Middle frontal gyrus (tissue), 1 donor: ENCODE results near the gene IGF1R.

Experiments
- DNase-seq: peaks from one replicate; pipeline ENCODE4 v3.0.0-alpha.2; 2015; ENCODE audit warnings: low spot score; ENCODE audit errors: extremely low spot score

The IGF1R gene

DNA sequence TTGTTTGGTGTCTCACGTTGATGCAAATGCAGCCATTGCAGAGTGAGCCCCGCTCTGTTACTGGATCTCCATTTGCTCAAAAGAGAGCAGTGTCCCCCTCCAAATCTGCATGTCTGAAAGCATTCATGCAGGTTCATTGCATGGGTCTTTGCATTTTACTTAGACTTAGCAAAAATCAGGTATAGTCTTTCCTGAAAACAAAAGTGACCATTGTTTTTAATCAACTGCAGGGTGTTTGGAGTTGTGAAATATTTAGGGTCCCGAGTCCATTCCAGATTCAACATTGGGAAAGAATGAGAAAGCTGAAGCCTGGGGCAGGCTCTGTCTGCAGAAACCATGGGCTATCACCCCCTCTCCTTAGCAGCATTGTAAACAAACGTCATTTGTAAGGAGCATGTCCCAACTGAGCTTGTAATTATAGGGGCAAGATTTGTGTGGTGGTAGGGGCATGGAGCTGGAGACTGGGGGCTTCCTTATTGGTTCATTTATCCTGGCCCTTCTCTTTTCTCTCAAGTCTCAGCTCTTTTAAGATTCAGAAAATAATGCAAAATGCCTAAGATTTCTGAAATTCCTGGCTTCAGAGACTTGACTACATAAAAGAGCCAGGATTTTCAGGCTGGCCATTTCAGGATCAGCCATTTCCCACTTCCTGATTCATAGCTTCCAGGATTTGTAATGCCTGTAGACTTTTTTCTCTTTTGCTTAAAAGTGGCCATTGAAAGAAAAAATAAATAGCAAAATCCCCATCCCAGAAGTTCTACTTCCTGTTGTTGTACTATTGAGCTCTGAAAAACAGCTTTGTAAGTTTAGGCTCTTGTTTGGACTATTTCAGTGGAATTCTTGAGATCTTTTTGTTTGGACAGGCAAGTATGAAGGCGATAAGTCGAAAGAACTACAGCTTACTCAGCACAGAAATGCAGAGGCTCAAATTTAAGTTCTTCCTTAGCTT, 23.0 kb downstream of the IGF1R start:
- DNase-seq: no peak

DNA sequence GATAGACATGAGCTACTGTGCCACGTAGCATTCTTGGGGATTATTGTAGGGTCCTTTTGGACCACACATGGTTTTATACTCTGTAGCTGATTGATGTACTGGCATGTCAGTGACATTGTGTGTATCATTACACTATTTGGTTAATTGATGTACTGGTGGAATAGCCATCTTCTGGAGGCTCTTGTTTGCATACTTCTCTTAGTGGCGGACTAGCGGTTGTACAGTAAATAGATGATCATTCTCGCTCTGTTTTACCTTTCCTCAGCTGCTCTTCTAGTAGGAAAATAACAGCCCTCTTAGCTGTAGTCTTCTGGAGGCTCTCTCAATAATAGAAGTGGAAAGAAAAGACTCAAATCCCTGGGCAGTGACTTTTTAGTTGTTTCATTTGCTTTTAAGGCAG, 24.8 kb downstream of the IGF1R start:
- no peak for DNase-seq

DNA sequence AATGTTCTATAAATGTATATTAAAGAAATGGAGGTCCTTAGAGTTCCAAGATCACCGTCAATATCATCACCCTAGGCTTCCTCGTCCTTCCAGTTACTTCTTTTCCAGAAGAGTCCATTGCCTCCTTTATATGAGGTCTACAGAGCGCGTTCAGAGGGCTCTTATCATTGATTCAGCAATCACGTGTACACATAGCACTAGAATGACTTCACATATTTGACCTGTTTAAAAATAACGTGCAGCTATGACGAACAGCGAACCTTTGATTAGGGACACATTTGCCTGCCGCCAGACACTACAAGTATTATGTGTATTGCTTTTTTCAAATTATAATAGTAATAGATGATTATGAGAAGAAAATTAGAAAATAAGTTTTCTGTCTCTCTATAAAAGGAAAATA, 26.0 kb downstream of the IGF1R start:
- no peak for DNase-seq

DNA sequence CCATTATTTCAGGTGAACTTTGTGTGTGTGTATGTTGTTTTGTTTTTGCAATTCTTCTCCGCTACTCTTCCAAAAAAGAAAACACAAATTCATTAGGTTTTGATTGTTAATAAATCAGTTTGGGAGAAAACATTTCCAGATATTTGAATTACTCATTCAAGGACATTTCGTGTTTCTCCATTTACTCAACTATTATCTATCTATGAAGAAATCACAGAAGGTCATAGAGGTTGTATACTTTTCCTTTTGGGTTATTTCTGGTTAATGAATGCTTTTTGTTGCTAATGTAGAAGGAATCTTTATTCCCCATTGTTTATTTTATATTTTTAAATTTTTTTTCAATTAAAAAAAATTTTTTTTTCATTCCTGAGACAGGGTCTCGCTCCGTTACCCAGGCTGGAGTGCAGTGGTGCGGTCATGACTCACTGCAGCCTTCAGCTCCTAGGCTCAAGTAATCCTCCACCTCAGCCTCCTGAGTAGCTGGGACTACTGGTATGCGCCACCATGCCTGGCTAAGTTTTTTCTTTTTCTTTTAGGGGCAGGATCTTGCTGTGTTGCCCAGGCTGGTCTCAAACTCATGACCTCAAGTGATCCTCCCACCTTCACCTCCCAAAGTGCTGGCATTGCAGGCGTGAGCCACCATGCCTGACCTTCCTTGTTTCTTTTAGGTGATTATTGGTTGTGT, 28.4 kb downstream of the IGF1R start:
- DNase-seq: no peak

DNA sequence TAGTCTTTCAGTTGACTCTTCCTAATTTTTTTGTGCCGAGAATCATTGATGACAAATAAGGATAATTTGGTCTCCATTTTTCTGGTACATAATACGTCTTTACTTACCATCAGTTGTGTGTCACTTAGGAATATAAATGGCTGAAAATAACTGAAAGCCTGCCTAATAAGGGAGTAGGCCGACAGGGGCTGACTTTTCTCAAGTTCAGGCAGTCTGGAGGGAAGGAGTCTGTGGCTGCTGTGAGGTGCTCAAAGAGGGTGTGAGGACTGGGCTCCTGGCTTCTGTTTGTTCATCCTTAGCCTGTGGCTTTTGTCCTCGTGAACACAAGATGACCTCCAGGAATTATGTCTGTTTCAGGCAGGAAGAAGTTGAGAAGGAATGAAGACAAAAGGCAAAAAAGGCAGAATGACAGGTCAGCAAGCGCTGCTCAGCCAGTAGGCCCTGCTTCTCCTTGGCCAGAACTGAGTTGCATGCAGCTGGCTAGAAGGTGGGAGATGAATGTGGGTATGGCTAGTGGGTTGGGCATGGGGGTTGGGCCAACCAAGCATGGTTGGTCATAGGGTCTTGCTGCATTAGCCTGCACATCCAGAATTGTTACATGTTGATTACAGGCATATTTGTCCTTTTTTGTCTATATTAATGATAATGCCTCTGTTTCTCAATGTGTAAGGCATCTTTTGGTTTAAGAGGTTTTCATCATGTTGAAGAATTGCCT, 29.2 kb downstream of the IGF1R start:
- no peak for DNase-seq

DNA sequence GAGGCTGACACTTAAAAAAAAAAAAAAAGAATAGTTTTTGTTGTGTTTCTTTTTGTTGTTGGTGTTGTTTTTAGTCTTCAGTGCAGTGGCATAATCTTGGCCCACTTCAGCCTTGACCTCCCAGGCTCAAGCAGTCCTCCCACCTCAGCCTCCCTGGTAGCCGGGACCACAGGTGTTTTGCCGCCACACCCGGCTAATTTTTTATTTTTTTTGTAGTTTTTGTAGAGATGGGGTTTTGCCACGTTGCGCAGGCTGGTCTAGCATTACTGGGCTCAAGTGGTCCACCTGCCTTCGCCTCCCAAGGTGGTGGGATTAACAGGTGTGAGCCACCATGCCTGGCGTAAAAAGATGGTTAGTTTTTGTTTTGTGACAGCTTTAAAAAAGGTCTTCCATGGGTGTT, 30.1 kb downstream of the IGF1R start:
- DNase-seq: no peak

DNA sequence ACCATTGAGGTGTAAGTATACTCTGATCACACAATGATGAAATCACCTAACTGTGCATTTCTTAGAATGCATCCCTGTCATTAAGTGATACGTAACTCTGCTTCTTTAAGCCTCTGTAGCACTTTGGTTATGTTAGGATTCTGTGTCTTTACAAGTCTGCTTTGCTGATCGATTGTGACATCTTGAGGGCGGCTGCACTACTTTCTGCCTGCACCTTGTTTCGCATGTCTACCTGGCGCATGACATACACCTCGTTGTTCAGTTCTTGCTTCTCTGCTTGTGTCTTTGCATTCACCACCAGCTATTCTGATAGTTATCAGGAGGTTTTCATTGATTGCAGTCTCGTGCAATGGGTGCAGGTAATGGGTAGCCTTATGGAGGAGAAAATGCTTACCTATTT, 32.7 kb downstream of the IGF1R start:
- DNase-seq: no peak

DNA sequence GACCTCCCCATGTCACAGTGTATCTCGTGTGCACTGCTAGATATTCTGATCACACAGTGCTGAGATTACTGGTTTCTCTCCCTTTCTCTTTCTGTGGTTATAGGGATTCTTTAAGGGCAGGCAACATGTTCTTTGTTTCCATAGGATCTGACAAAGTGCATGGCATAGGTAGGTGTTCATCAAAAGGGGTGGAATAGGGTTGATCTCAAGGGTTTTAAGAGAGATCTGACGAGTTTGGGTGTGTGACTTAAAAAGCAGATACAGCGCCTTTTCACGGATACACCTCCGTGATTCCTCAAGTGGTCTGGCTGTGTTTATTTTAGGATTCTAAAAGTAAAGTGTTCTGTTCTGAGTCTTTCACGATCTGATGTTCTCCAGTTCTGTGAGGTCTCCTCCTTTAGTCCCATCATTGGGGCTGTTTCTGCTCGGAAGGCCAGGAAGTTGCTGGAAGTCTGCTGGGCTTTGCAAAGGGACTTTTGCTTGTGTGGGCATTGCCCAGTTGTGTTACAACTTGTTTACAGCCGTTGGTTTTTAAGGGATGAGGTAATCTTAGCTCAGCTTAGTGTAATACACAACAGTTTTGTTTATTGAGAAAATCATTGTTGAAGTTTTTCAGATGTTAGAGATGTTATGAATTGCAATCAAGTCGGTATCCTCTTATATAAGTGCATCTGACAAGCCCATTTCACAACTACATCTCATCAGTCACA, 34.8 kb downstream of the IGF1R start:
- no peak for DNase-seq

DNA sequence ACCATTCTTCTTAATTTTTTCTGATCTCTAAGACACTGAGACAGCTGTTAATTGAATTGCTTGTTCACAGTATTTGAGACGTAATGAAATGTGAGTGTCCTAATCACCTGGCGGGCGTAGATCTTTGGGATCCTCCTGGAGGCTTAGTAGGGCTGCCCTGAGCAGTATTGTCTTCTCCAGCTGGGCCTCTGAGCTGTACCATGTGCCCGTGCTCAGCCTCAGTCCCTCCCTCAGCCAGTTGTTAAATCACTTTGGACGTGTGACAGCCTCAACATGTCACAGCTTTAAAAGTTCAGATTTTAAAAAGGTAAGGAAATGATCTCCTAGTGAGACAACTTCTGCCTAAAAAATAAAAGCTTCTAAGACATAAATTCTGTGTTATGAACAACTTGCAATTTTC, 35.5 kb downstream of the IGF1R start:
- DNase-seq: no peak

DNA sequence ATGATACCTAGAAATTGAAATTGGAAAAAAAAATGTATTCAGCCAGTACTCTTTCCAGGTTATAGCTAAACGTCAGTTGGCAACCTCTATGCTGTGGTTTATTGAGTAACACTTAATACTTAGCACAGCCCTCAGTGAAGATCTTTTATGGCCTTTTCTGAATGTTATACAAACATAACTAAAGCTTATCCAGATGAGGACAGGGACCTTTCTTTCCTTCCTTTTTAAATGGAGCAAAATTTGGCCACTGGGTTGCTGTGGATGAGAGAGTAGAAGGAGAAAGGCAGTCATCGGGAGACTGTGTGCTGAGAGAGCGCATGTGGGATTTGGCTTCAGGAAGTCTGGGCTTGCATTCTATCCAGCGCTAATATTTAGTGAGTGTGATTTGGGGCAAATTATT, 36.1 kb downstream of the IGF1R start:
- no peak for DNase-seq

DNA sequence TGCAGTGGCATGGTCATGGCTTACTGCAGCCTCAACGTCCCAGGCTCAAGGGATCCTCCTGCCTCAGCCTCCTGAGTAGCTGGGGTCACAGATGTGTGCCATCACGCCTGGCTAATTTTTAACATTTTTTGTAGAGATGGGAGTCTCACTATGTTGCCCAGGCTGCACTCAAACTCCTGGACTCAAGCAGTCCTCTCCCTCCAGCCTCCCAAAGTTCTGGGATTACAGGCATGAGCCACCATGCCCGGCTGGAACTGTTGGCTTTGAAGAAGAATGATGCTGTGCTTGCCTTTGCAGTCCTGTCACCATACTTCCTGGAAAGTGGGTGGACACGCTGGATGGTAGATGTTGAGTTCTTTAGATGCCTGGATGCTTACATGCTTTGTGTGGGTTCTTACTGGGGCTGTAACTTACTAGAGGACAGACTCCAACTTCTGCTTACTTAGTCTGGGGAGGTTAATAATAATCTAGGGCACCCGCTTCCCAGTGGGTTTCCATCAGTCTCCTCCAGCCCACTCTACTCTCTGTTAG, 36.7 kb downstream of the IGF1R start:
- DNase-seq: no peak

DNA sequence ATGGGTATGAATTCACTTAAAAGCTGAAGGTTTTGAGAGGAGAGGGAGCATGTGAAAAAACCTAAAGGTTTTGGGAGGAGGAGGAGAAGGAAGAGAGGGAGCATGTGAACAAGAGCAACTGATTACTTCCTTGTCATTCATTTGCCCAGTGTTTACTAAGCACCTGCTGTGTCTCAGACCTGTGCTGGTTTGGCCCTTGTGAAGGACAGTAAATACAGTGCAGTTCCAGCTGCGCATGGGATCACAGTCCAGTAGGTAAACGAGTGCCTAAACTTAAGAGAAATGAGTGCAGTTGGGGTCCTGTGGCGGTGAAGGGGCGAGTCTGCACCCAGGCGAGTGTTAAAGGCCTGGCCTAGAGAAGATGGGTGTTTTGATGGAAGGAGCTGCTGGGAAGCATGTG, 38.6 kb downstream of the IGF1R start:
- DNase-seq: no peak

DNA sequence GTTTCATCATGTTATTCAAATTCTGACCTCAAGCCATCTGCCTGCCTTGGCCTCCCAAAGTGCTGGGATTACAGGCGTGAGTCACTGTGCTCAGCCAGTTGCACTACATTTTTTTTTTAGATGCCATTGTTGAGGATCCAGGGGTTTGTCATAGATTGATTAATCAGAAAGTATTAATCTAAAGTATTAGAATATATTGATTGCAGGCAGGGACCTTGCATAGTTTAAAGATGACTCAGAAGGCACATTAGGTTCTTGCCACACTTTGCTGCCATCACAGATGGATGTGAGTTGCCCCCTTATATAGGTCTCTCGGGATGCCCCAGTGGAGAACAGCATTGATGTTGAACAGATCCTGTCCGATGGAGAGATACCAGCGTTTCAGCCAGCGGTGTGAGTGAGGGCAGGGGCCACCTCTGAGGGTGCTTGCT, 41.1 kb downstream of the IGF1R start:
- DNase-seq: no peak

DNA sequence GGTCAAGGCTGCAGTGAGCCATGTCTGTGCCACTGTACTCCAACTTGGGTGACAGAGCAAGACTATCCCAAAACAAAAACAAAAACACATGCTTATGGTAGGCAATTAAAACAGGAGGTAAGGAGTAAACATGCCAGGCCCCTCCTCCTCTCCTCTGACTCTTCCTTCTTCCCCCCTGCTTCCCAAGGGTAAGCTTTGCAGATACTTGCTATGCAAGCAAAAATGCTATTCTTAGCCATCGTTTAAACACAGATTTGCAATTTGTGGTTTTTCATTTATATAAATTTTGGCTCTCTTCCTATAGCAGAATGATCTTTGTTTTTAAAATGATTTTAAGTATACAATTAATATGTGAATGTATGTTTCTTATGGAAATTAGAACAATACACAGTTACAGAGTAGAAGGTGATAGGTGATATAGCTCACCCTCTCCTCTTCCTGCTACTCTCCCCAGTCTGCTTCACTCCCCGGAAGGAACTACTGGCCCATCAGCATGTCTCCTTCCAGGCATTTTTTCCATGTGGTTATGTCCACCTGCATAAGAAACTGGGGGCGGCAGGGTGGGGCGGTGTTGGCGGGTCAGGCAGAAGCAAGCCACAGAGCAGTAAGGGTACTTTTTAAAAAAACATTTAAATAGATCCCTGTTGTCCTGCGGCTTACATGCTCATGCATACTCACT, 42.1 kb downstream of the IGF1R start:
- no peak for DNase-seq

DNA sequence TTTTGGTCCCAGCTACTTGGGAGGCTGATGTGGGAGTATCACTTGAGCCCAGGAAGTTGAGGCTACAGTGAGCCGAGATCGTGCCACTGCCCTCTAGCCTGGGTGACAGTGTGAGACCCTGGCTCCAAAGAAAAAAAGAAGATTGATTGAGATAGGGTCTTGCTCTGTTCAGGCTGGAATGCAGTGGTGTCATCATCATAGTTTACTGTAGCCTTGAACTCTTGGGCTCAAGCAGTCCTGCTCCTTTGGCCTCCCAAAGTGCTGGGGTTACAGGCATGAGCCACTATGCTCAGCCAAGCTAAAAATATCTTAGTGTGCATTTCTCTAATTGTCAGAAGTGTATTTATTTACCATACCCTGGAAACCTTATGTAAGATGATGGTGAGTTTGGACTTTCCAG, 43.9 kb downstream of the IGF1R start:
- DNase-seq: no peak

DNA sequence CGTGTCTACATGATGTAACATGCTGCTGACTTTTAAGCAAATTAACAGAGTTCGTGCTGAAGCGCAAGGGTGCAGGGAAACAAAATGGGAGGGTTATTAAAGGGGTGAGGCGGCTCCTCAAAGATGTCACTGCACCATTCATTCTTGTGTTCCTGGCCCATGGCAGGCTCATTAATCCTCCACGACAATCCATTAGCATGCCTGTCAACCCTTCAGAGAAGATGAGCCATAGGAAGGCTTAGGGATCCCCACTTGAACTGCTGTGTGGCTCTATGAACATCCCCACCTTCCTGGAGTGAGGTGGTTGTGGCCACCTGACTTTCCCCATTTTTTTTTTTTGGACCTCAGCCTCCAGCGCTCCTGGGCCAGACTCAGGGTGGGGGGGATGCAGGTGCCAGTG, 45.8 kb downstream of the IGF1R start:
- DNase-seq: no peak

DNA sequence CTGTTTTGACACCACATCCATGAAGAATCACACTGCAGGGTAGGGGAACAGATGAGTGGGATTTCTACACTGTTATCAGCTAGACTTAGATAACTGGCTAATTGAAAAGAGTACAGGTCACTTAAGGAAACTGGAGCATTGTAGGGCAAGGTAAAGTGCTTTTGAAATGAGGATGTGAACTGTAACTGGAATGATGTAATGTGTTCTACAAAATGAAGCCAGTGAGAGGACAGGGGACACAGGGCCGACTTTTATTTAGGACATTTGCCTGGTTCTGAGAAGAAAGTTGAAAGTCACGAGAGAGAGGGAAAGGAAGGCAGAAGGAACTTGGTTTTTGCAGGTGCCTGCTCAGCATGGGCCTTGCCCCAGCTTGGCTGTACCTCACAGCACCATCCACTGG, 50.5 kb downstream of the IGF1R start:
- no peak for DNase-seq

DNA sequence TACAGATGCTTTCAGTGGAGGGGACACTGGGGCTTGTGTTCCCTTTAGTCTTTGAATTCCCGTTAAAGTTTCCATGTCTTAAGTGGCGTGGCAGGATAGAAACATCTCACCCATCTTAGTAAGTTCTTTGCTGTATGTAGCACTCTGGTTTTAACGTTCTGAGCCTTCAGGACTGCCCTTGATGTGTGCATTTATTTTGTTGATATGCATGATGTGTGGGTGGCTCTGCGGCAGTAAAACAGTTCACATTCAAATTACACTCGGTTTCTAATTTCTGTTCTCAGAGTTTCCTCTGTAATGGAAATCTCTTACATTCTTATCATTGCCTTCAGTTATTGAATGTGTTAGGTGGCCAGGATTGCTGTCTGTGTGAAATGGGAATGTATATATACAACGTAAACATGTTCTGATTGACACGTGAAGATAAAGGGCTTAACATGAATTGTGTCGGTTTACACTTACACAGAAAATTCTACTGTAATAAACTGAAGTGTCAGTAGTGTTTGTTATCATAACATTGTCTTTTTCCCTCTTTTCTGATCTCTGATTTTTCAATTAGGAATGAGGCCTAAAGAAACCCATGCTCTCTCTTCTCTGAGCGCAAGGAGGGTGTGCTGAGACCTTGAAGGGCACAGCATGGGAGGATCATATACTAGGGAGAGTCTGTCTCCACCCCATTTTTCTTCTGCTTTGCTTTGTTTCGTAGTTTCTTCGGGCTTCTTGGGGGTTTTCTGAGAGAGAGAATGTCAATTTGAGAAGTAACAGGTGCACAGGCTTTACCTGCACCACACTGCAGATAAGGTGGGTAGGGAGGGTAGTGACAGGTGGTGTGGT, 51.5 kb downstream of the IGF1R start:
- no peak for DNase-seq

DNA sequence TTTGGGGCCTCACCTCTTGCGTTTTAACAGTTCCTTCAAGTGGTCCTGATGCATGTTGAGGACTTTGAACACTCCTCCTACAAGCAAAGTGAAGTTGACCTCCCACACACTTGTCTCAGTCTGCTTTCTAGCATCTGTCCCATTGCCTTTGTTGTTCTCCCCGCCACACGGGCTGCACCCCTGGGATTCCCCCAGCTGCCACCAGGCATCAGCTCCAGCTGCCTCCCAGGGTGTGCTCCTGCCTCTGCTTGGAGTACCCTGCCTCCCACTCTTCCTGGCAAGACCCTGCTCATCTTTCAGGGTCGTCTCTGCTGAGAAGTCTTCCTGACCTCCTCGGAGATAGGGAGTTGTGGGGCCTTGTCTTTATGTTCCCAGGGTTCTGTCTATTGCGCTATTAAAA, 52.2 kb downstream of the IGF1R start:
- DNase-seq: no peak
